MM.1S (cell line): ENCODE results near the gene FBXO38.

Experiments
- DNase-seq: peaks from one replicate; pipeline ENCODE4 v3.0.0-alpha.2; 2015
- H2AFZ ChIP-seq: fragments of 300-600 bp; sonication (generic); 2 replicates; pipeline ENCODE4 v1.6.0; 2016; ENCODE audit warnings: antibody characterized with exemption, low read length
- H3F3A ChIP-seq: fragments of 300-600 bp; sonication (generic); 2 replicates; pipeline ENCODE4 v1.6.1; 2016; ENCODE audit warnings: mild to moderate bottlenecking, antibody characterized with exemption, low read length, moderate library complexity, mixed read lengths; ENCODE audit not compliant: insufficient read depth
- H3K27ac ChIP-seq: fragments of 300-600 bp; sonication (generic); 2 replicates; pipeline ENCODE4 v1.5.1; 2016; ENCODE audit warnings: mild to moderate bottlenecking, low read length
- H3K27me3 ChIP-seq: fragments of 300-600 bp; sonication (generic); replicated peaks from 2 replicates; pipeline ENCODE4 v1.6.0; 2016; ENCODE audit warnings: low read length; ENCODE audit not compliant: insufficient read depth
- H3K36me3 ChIP-seq: fragments of 300-600 bp; sonication (generic); replicated peaks from 2 replicates; pipeline ENCODE4 v1.6.1; 2016; ENCODE audit warnings: mild to moderate bottlenecking, low read length, mixed read lengths; ENCODE audit not compliant: insufficient read depth
- H3K4me1 ChIP-seq: fragments of 300-600 bp; sonication (generic); 2 replicates; pipeline ENCODE4 v1.6.1; 2016; ENCODE audit warnings: low read length, mixed read lengths
- H3K4me2 ChIP-seq: fragments of 300-600 bp; sonication (generic); 2 replicates; pipeline ENCODE4 v1.6.0; 2016; ENCODE audit warnings: low read depth, low read length
- H3K4me3 ChIP-seq: fragments of 300-600 bp; sonication (generic); 2 replicates; pipeline ENCODE4 v1.5.1; 2016; ENCODE audit warnings: low read length, mixed read lengths
- H3K79me2 ChIP-seq: fragments of 300-600 bp; sonication (generic); 2 replicates; pipeline ENCODE4 v1.6.1; 2016; ENCODE audit warnings: mixed run types, low read length, mixed read lengths
- H3K9ac ChIP-seq: fragments of 300-600 bp; sonication (generic); 2 replicates; pipeline ENCODE4 v1.6.1; 2016; ENCODE audit warnings: low read length, mixed read lengths
- H3K9me2 ChIP-seq: fragments of 300-600 bp; sonication (generic); replicated peaks from 2 replicates; pipeline ENCODE4 v1.6.1; 2016; ENCODE audit warnings: mild to moderate bottlenecking, low read length, mixed read lengths; ENCODE audit not compliant: insufficient read depth
- H3K9me3 ChIP-seq: fragments of 300-600 bp; sonication (generic); replicated peaks from 2 replicates; pipeline ENCODE4 v1.6.1; 2016; ENCODE audit warnings: mild to moderate bottlenecking, low read length, mixed read lengths; ENCODE audit not compliant: insufficient read depth
- H4K20me1 ChIP-seq: fragments of 300-600 bp; sonication (generic); 2 replicates; pipeline ENCODE4 v1.6.1; 2016; ENCODE audit warnings: mild to moderate bottlenecking, low read length, moderate library complexity, mixed read lengths; ENCODE audit not compliant: insufficient read depth
- EZH2 ChIP-seq: fragments of 300-600 bp; sonication (generic); optimal IDR thresholded peaks from 2 replicates; pipeline ENCODE3; 2017; ENCODE audit warnings: low read depth, mild to moderate bottlenecking, antibody characterized with exemption, low read length, mixed read lengths
- EZH2phosphoT487 ChIP-seq: fragments of 300-600 bp; sonication (generic); IDR thresholded peaks from 2 replicates; pipeline ENCODE4 v1.6.1; 2018; ENCODE audit warnings: antibody characterized with exemption, low read length
- TF ChIP-seq, protein P1 (sequence below): fragments of 300-600 bp; sonication (generic); IDR thresholded peaks from 2 replicates; pipeline ENCODE4 v1.5.1; 2016; ENCODE audit warnings: antibody characterized with exemption, low read length, mixed read lengths

FBXO38 gene

DNA sequence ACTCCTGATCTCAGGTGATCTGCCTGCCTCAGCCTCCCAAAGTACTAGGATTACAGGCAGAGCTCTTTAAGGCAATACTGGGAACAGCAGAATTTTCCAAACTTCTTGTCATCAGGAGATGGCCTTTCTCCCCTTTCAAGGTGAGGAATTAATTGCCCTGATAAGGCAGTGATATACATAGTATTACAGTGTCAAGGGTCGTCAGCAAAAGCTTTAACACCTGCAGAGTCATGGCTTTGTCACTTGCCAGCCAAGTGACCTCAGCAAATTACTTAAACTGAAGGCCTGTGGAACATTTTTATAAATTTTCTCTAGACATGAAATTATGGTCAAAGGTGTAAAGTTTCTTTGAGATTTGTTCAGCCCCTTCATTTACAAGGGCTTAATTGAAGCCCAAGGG, 59.5 kb downstream of the FBXO38 start:
- H3K36me3 ChIP-seq = 0 out of 2 replicates have a peak, but pooled peaks cover 3% of the 10 kb centered on the region
- TF ChIP-seq, protein P1, sequence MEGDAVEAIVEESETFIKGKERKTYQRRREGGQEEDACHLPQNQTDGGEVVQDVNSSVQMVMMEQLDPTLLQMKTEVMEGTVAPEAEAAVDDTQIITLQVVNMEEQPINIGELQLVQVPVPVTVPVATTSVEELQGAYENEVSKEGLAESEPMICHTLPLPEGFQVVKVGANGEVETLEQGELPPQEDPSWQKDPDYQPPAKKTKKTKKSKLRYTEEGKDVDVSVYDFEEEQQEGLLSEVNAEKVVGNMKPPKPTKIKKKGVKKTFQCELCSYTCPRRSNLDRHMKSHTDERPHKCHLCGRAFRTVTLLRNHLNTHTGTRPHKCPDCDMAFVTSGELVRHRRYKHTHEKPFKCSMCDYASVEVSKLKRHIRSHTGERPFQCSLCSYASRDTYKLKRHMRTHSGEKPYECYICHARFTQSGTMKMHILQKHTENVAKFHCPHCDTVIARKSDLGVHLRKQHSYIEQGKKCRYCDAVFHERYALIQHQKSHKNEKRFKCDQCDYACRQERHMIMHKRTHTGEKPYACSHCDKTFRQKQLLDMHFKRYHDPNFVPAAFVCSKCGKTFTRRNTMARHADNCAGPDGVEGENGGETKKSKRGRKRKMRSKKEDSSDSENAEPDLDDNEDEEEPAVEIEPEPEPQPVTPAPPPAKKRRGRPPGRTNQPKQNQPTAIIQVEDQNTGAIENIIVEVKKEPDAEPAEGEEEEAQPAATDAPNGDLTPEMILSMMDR = no peak
- TF ChIP-seq EZH2 (no peak), EZH2phosphoT487 (no peak)

GRCh38 chr5:148443998-148444397, 60.2 kb downstream of the FBXO38 start:
- Histone ChIP-seq H3K4me3 (no peak overlapping the region), H3K4me1 (no peaks in the 10 kb centered on the region), H3K9me2 (no peaks in the 10 kb centered on the region), H2AFZ (no peak overlapping the region), H3K9ac (no peak overlapping the region), H3K9me3 (no peaks in the 10 kb centered on the region), H4K20me1 (no peaks in the 10 kb centered on the region), H3K79me2 (no peaks in the 10 kb centered on the region), H3K4me2 (no peak overlapping the region), H3K27me3 (no peaks in the 10 kb centered on the region), H3K27ac (no peak overlapping the region), H3K36me3 (no peaks in the 10 kb centered on the region), H3F3A (no peaks in the 10 kb centered on the region)
- DNase-seq = peak; percentile 75
- TF ChIP-seq, protein P1 = peak; percentile 73
- TF ChIP-seq EZH2phosphoT487 (no peak), EZH2 (no peak)

More for the DNA sequence above, 59.5 kb downstream of the FBXO38 start:
- H3K4me2 ChIP-seq = no peak overlapping the region
- no peak for DNase-seq
- H3K4me3 ChIP-seq = no peak overlapping the region
- H3K9me2 ChIP-seq = no peaks in the 10 kb centered on the region
- H3K9ac ChIP-seq = no peak overlapping the region
- no peaks in the 10 kb centered on the region for H3K9me3 ChIP-seq
- H3K79me2 ChIP-seq = no peaks in the 10 kb centered on the region
- H4K20me1 ChIP-seq = no peaks in the 10 kb centered on the region
- H3K4me1 ChIP-seq = no peaks in the 10 kb centered on the region
- no peaks in the 10 kb centered on the region for H3K27me3 ChIP-seq
- no peak overlapping the region for H3K27ac ChIP-seq
- H2AFZ ChIP-seq = no peak overlapping the region
- no peaks in the 10 kb centered on the region for H3F3A ChIP-seq

- Histone ChIP-seq H3K4me1 (no peaks in the 10 kb centered on the region), H3K27ac (no peak overlapping the region), H3K79me2 (no peaks in the 10 kb centered on the region), H3K27me3 (no peaks in the 10 kb centered on the region), H4K20me1 (no peaks in the 10 kb centered on the region), H3K4me2 (no peak overlapping the region), H3K9me2 (no peaks in the 10 kb centered on the region), H3K9me3 (no peaks in the 10 kb centered on the region), H3F3A (no peaks in the 10 kb centered on the region), H3K9ac (no peak overlapping the region), H3K4me3 (no peak overlapping the region), H2AFZ (no peak overlapping the region), H3K36me3 (no peaks in the 10 kb centered on the region)
- DNase-seq = no peak
- TF ChIP-seq EZH2phosphoT487 = no peak
- TF ChIP-seq, protein P1 = no peak
- no peak for TF ChIP-seq EZH2
Observed at GRCh38 chr5:148445578-148445977, 61.8 kb downstream of the FBXO38 start.
